Muscle of arm (tissue), 12 donors: Measurements from ENCODE around the gene TMEM240. TPM values are rescaled to one million over a fixed set of nuclear protein-coding genes. Genes with fewer than 3 reads are reported as not detected.
A peak's percentile ranks its signal among the peaks of the same experiment; 100 is the strongest.
"Not testable (repeated sequence)": the region's sequence is repeated elsewhere in the genome, so short reads cannot be mapped to it uniquely, and the experiment has no call there.

Experiments
- DNase-seq: peaks from one replicate; pipeline ENCODE4 v3.0.0-alpha.2; 2013
- polyA plus RNA-seq, 12 donors: library from polyadenylated mRNA; unstranded; fragments of 120-200 nt; gene quantifications; one replicate each; pipeline ENCODE4 v1.2.1, GENCODE V29; 2013; ENCODE audit not compliant: insufficient read length in 12 of 12

The TMEM240 gene
- polyA plus RNA-seq, 12 donors = 1.9 to 6.5 (median 3.5) TPM; not detected in 2

- not testable (repeated sequence) for DNase-seq
These were observed 35.0 kb downstream of the TMEM240 start for GRCh38 chr1:1505366-1505798.

GRCh38 chr1:1504777-1505365, 35.6 kb downstream of the TMEM240 start:
- DNase-seq = peak; percentile 21

GRCh38 chr1:1495461-1495975, 44.9 kb downstream of the TMEM240 start:
- not testable (repeated sequence) for DNase-seq

GRCh38 chr1:1494311-1494710, 46.1 kb downstream of the TMEM240 start:
- DNase-seq = not testable (repeated sequence)

GRCh38 chr1:1491601-1492000, 48.8 kb downstream of the TMEM240 start:
- no peak for DNase-seq

- no peak for DNase-seq
These were observed 49.7 kb downstream of the TMEM240 start for GRCh38 chr1:1490633-1491230.

GRCh38 chr1:1489861-1490260, 50.6 kb downstream of the TMEM240 start:
- no peak for DNase-seq

- no peak for DNase-seq
These were observed 51.2 kb downstream of the TMEM240 start for GRCh38 chr1:1489231-1489630.

GRCh38 chr1:1487701-1488100, 52.7 kb downstream of the TMEM240 start:
- DNase-seq = no peak

GRCh38 chr1:1485755-1486317, 54.6 kb downstream of the TMEM240 start:
- DNase-seq = not testable (repeated sequence)

- DNase-seq = not testable (repeated sequence)
These were observed 55.3 kb downstream of the TMEM240 start for GRCh38 chr1:1484976-1485750.

Other genes starting within 250 kb of the TMEM240 start
- 10 to 100 TPM in 11 of 12 donors, not detected in 1; 27.5 to 88.5 (median 36.2) TPM for gene ACAP3, start 232.7 kb downstream of the TMEM240 start, polyA plus RNA-seq
- 1 to 10 TPM in 10 of 12 donors, not detected in 2; 3.3 to 8.0 (median 5.2) TPM for gene PUSL1, start 232.0 kb downstream of the TMEM240 start, polyA plus RNA-seq
- gene INTS11, start 216.0 kb downstream of the TMEM240 start, polyA plus RNA-seq = 100 to 1,000 TPM in 2 of 12 donors, 10 to 100 TPM in 9, not detected in 1; 60.1 to 138 (median 75.5) TPM
- 10 to 100 TPM in 11 of 12 donors, not detected in 1; 10.5 to 22.7 (median 13.5) TPM for gene CPTP, start 215.8 kb downstream of the TMEM240 start, polyA plus RNA-seq
- gene TAS1R3, start 209.3 kb downstream of the TMEM240 start, polyA plus RNA-seq = 1 to 10 TPM in 10 of 12 donors, not detected in 2; 1.0 to 4.6 (median 2.1) TPM
- 10 to 100 TPM in 11 of 12 donors, not detected in 1; 24.2 to 54.3 (median 33.0) TPM for gene DVL1, start 191.2 kb downstream of the TMEM240 start, polyA plus RNA-seq
- 100 to 1,000 TPM in 2 of 12 donors, 10 to 100 TPM in 9, not detected in 1; 48.9 to 192 (median 66.7) TPM for gene MXRA8, start 182.1 kb downstream of the TMEM240 start, polyA plus RNA-seq
- gene AURKAIP1, start 165.4 kb downstream of the TMEM240 start, polyA plus RNA-seq = 10 to 100 TPM in 11 of 12 donors, not detected in 1; 42.4 to 71.8 (median 52.7) TPM
- gene CCNL2, start 141.3 kb downstream of the TMEM240 start, polyA plus RNA-seq = 100 to 1,000 TPM in 11 of 12 donors, not detected in 1; 116 to 262 (median 151) TPM
- 100 to 1,000 TPM in 9 of 12 donors, 10 to 100 TPM in 2, not detected in 1; 96.9 to 118 (median 106) TPM for gene MRPL20, start 133.3 kb downstream of the TMEM240 start, polyA plus RNA-seq
- gene ANKRD65, start 119.3 kb downstream of the TMEM240 start, polyA plus RNA-seq = 10 to 100 TPM in 10 of 12 donors, 1 to 10 TPM in 1, not detected in 1; 9.0 to 27.8 (median 13.8) TPM
- 100 to 1,000 TPM in 1 of 12 donors, 10 to 100 TPM in 11; 37.0 to 205 (median 46.0) TPM for gene VWA1, start 104.9 kb downstream of the TMEM240 start, polyA plus RNA-seq
- 1 to 10 TPM in 1 of 12 donors, under 1 TPM in 9, not detected in 2; 0.33 to 2.8 (median 0.64) TPM for gene ATAD3C, start 90.9 kb downstream of the TMEM240 start, polyA plus RNA-seq
- 10 to 100 TPM in 7 of 12 donors, 1 to 10 TPM in 4, not detected in 1; 5.7 to 50.0 (median 10.4) TPM for gene ATAD3B, start 68.9 kb downstream of the TMEM240 start, polyA plus RNA-seq
- gene ATAD3A, start 28.5 kb downstream of the TMEM240 start, polyA plus RNA-seq = 10 to 100 TPM in 10 of 12 donors, 1 to 10 TPM in 1, not detected in 1; 8.6 to 27.8 (median 13.4) TPM
- 10 to 100 TPM in 11 of 12 donors, not detected in 1; 61.6 to 98.6 (median 86.4) TPM for gene SSU72, start 34.2 kb upstream of the TMEM240 start, polyA plus RNA-seq
- 10 to 100 TPM in 1 of 12 donors, 1 to 10 TPM in 8, under 1 TPM in 2, not detected in 1; 0.88 to 10.3 (median 2.1) TPM for gene FNDC10, start 59.5 kb upstream of the TMEM240 start, polyA plus RNA-seq
- 100 to 1,000 TPM in 1 of 12 donors, 10 to 100 TPM in 10, not detected in 1; 34.1 to 109 (median 52.5) TPM for gene MIB2, start 74.9 kb upstream of the TMEM240 start, polyA plus RNA-seq
- 10 to 100 TPM in 11 of 12 donors, not detected in 1; 19.0 to 63.0 (median 25.5) TPM for gene MMP23B, start 91.5 kb upstream of the TMEM240 start, polyA plus RNA-seq
- gene CDK11B, start 118.4 kb upstream of the TMEM240 start, polyA plus RNA-seq = 10 to 100 TPM in 11 of 12 donors, not detected in 1; 28.3 to 46.3 (median 31.2) TPM
- gene SLC35E2B, start 152.2 kb upstream of the TMEM240 start, polyA plus RNA-seq = 10 to 100 TPM in 11 of 12 donors, not detected in 1; 31.9 to 69.2 (median 40.9) TPM
- gene CDK11A, start 183.7 kb upstream of the TMEM240 start, polyA plus RNA-seq = 10 to 100 TPM in 11 of 12 donors, not detected in 1; 14.3 to 49.2 (median 21.1) TPM
- gene NADK, start 237.8 kb upstream of the TMEM240 start, polyA plus RNA-seq = 10 to 100 TPM in 11 of 12 donors, not detected in 1; 22.7 to 55.6 (median 30.3) TPM